GM12878 (cell line): ENCODE data around the gene CPLX1. TPM values are rescaled to one million over a fixed set of nuclear protein-coding genes. Genes with fewer than 3 reads are reported as not detected.
A peak's percentile ranks its signal among the peaks of the same experiment; 100 is the strongest.

Experiments
- ATAC-seq: fragments of 200-7000 bp; cut with Tn5 transposase; 3 replicates; pipeline ENCODE4 v1.9.1; 2020; ENCODE audit warnings: mild to moderate bottlenecking, moderate library complexity
- BruUV-seq: library from RNA; stranded (reverse); fragments of 400-500 nt; replicated peaks from 2 replicates; lab custom pipeline; 2021; lab: Mats Ljungman, UMichigan
- CTCF ChIA-PET: fragments of 300-600 bp; sonication (Branson Sonifier 250); formaldehyde crosslinking; extraction: SDS; loops from one replicate; lab custom pipeline; 2021; ENCODE audit warnings: inconsistent platforms; lab: Yijun Ruan, JAX
- POLR2A ChIA-PET: fragments of 350-600 bp; formaldehyde crosslinking; extraction: SDS; loops from one replicate; lab custom pipeline; 2021; ENCODE audit warnings: inconsistent platforms; lab: Charles Lee
- RAD21 ChIA-PET: fragments of 300-600 bp; sonication (Branson Sonifier 250); formaldehyde crosslinking; loops from one replicate; lab custom pipeline; 2023; ENCODE audit warnings: antibody characterized with exemption; ENCODE audit not compliant: unreplicated experiment; lab: Charles Lee
- SMC1A ChIA-PET: fragments of 300-600 bp; sonication (Branson Sonifier 250); formaldehyde crosslinking; loops from one replicate; lab custom pipeline; 2023; ENCODE audit not compliant: unreplicated experiment, uncharacterized antibody; lab: Charles Lee
- DNase-seq: peaks from one replicate; pipeline ENCODE4 v3.0.0-alpha.2; 2011; ENCODE audit warnings: low read depth, low spot score
- FAIRE-seq: peaks from 3 replicates; lab custom pipeline; 2011; peaks lifted over from hg19 to GRCh38; lab: Jason Lieb, UNC
- H2AFZ ChIP-seq: 2 replicates; pipeline ENCODE4 v1.6.0; 2011; ENCODE audit warnings: low read depth, low read length, control low read depth; ENCODE audit not compliant: control insufficient read depth
- H3K27ac ChIP-seq: 2 replicates; pipeline ENCODE4 v1.5.1; 2011; ENCODE audit warnings: control low read depth; ENCODE audit not compliant: control insufficient read depth, insufficient read depth
- H3K27me3 ChIP-seq, 2 experiments: replicated peaks in 1 of 2; 2 replicates each; pipeline versions ENCODE4 v1.6.0 to v1.6.1; 2011; ENCODE audit warnings: low read length in 1 of 2; ENCODE audit not compliant: control insufficient read depth in 2 of 2, insufficient read depth in 2 of 2
- H3K36me3 ChIP-seq, 2 experiments: 2 replicates each; pipeline ENCODE4 v1.5.1; 2011; ENCODE audit warnings: low read length in 1 of 2; ENCODE audit not compliant: control insufficient read depth in 2 of 2, insufficient read depth in 2 of 2
- H3K4me1 ChIP-seq: 2 replicates; pipeline ENCODE4 v1.6.1; 2011; ENCODE audit warnings: mild to moderate bottlenecking, low read length, moderate library complexity, mixed read lengths; ENCODE audit not compliant: control insufficient read depth, insufficient read depth
- H3K4me2 ChIP-seq: 2 replicates; pipeline ENCODE4 v1.6.0; 2011; ENCODE audit warnings: control low read depth; ENCODE audit not compliant: control insufficient read depth, insufficient read depth
- H3K4me3 ChIP-seq: fragments of 200-600 bp; sonication (generic); 2 replicates; pipeline ENCODE4 v1.5.1; 2016
- H3K79me2 ChIP-seq: 2 replicates; pipeline ENCODE4 v1.6.0; 2011; ENCODE audit warnings: low read length; ENCODE audit not compliant: control insufficient read depth, insufficient read depth
- H3K9ac ChIP-seq: 2 replicates; pipeline ENCODE4 v1.8.0; 2011; ENCODE audit warnings: low read length, control low read depth, mixed read lengths; ENCODE audit not compliant: control insufficient read depth, insufficient read depth
- H3K9me3 ChIP-seq: replicated peaks from 3 replicates; pipeline ENCODE4 v1.5.1; 2011; ENCODE audit warnings: mild to moderate bottlenecking, low read length; ENCODE audit not compliant: control insufficient read depth, insufficient read depth
- H4K20me1 ChIP-seq: 2 replicates; pipeline ENCODE4 v1.6.0; 2011; ENCODE audit not compliant: control insufficient read depth, insufficient read depth
- ASH2L ChIP-seq: fragments of 300-600, 200-600 bp; sonication (generic); IDR thresholded peaks from 2 replicates; pipeline ENCODE4 v1.6.1; 2017; ENCODE audit warnings: low read depth, mild to moderate bottlenecking, borderline replicate concordance
- CBX3 ChIP-seq: fragments of 200-600 bp; sonication (generic); IDR thresholded peaks from 2 replicates; pipeline ENCODE4 v1.6.1; 2016; ENCODE audit warnings: low read depth, borderline replicate concordance
- CREM ChIP-seq: IDR thresholded peaks from 2 replicates; pipeline ENCODE4 v1.6.1; 2014; ENCODE audit warnings: antibody characterized with exemption, low read depth
- E2F4 ChIP-seq: IDR thresholded peaks from 2 replicates; pipeline ENCODE4 v1.6.1; 2012; ENCODE audit warnings: low read depth, low read length, improper control_type of control experiment
- MTA2 ChIP-seq: fragments of 450-650 bp; IDR thresholded peaks from 2 replicates; pipeline ENCODE4 v1.6.1; 2016; ENCODE audit warnings: low read depth, mild to moderate bottlenecking, moderate library complexity
- NBN ChIP-seq: fragments of 450-650 bp; IDR thresholded peaks from 2 replicates; pipeline ENCODE4 v1.6.1; 2016
- NRF1 ChIP-seq: conservative IDR thresholded peaks from 2 replicates; pipeline ENCODE4 v1.6.1; 2011; ENCODE audit warnings: mild to moderate bottlenecking, low read depth, low read length, improper control_type of control experiment
- POLR2AphosphoS5 ChIP-seq: IDR thresholded peaks from 2 replicates; pipeline ENCODE4 v1.6.1; 2011; ENCODE audit warnings: mild to moderate bottlenecking, low read length, inconsistent platforms
- RCOR1 ChIP-seq: conservative IDR thresholded peaks from 2 replicates; pipeline ENCODE4 v1.6.1; 2012; ENCODE audit warnings: low read depth, low read length, improper control_type of control experiment
- REST ChIP-seq: IDR thresholded peaks from 2 replicates; pipeline ENCODE4 v1.6.1; 2012; ENCODE audit warnings: mild to moderate bottlenecking, low read depth, low read length
- RUNX3 ChIP-seq: IDR thresholded peaks from 2 replicates; pipeline ENCODE4 v1.6.1; 2012; ENCODE audit warnings: low read length, inconsistent platforms
- SRF ChIP-seq, 2 experiments: IDR thresholded peaks; 2 replicates each; pipeline ENCODE4 v1.6.1; 2011; ENCODE audit warnings: low read depth in 2 of 2, low read length in 2 of 2, mild to moderate bottlenecking in 1 of 2, moderate library complexity in 1 of 2
- STAT1 ChIP-seq: fragments of 450-650 bp; conservative IDR thresholded peaks from 2 replicates; pipeline ENCODE4 v1.6.1; 2014; ENCODE audit warnings: antibody characterized with exemption, mild to moderate bottlenecking
- TAF1 ChIP-seq: IDR thresholded peaks from 2 replicates; pipeline ENCODE4 v1.6.1; 2011; ENCODE audit warnings: mild to moderate bottlenecking, low read depth, low read length, borderline replicate concordance
- TCF12 ChIP-seq: IDR thresholded peaks from 2 replicates; pipeline ENCODE4 v1.6.1; 2011; ENCODE audit warnings: low read depth, mild to moderate bottlenecking, low read length
- WGBS: methylation state at CpG from one replicate; pipeline ENCODE4 v1.1.6; 2016; ENCODE audit warnings: low lambda C conversion rate; ENCODE audit not compliant: insufficient replicate concordance, insufficient coverage; ENCODE audit errors: missing lambda C conversion rate; 5-methylcytosine and 5-hydroxymethylcytosine counted together
- in situ Hi-C: fragments of 300-500 bp; cut with MboI; formaldehyde crosslinking; loops from 9 replicates; pipeline ENCODE4 v1.14.3; 2018; ENCODE audit warnings: mixed read lengths
- intact Hi-C: fragments of 100-400 bp; cut with micrococcal nuclease; formaldehyde crosslinking; loops from one replicate; pipeline ENCODE4 v1.14.2; 2022; ENCODE audit not compliant: unreplicated experiment
- polyA plus RNA-seq, 11 experiments: library from polyadenylated mRNA; depleted of rRNA in 4 of 11; unstranded in 6 of 11; stranded (reverse) in 5 of 11; fragments of >200 nt; fragmentation: Nextera tagmentation in 4 of 11; fragmentation: Illumina TruSeq in 1 of 11; extraction: Ambion mirVana in 4 of 11; extraction: Trizol in 1 of 11; gene quantifications; 1 replicate in 1 of 11; 2 replicates in 10 of 11; pipeline versions ENCODE4 v1.2.1 to v1.2.3, GENCODE V29; 2011 to 2016; ENCODE audit warnings: inconsistent platforms in 2 of 11, missing spikeins in 2 of 11, low read depth in 1 of 11
- total RNA-seq, 4 experiments: library from RNA; depleted of rRNA in 3 of 4; stranded (reverse); fragments of >200 nt in 3 of 4; fragmentation: Illumina TruSeq in 1 of 4; extraction: Trizol in 1 of 4; gene quantifications; 2 replicates each; pipeline versions ENCODE4 v1.2.1 to v1.2.3, GENCODE V29; 2013 to 2021
- TF ChIP-seq, protein P1 (sequence below): fragments of 450-650 bp; IDR thresholded peaks from 2 replicates; pipeline ENCODE4 v1.6.1; 2018; ENCODE audit warnings: borderline replicate concordance, mild to moderate bottlenecking; ENCODE audit not compliant: partially characterized antibody

Gene CPLX1
- total and polyA plus RNA-seq, 10 of the 15 experiments (the other 5 are each of a cell fraction or from before 2014, with no cell fraction given) = 0.04 to 1.2 (median 0.13) TPM; not detected in 5

- no peak for TF ChIP-seq RCOR1
- TF ChIP-seq TCF12 = no peak
- TF ChIP-seq ASH2L = no peak
- TF ChIP-seq NRF1 = no peak
- no peak for TF ChIP-seq CREM
- no peak for TF ChIP-seq RUNX3
- no peak for TF ChIP-seq STAT1
Observed at GRCh38 chr4:743463-744211, 82.3 kb downstream of the CPLX1 start (continued).

- SMC1A ChIA-PET = interaction anchor here (1.4 to 1.8 kb wide), 4 partner anchors 72 to 388 kb away, joined by 3 to 9 read pairs (median 3); partner anchors contain the start of gene IDUA
- DNase-seq (no peak), ATAC-seq (peak; percentile 99), FAIRE-seq (no peak)
- in situ Hi-C loops (no loop called here), intact Hi-C loops (loop anchor here (2.0 kb wide), 1 partner anchor 244 kb away; the partner anchor contains the start of gene IDUA)
- H3K4me1 ChIP-seq = no peaks in the 10 kb centered on the region
- H3K9ac ChIP-seq = no peak overlapping the region
- H3K79me2 ChIP-seq = no peaks in the 10 kb centered on the region
- CTCF ChIA-PET = interaction anchor here (0.7 to 4.0 kb wide), 16 partner anchors 10 to 612 kb away, joined by 3 to 46 read pairs (median 3); partner anchors contain the start of genes ATP5ME and IDUA
- no peak overlapping the region for H2AFZ ChIP-seq
- H4K20me1 ChIP-seq = no peaks in the 10 kb centered on the region
- 57% methylated on average over 24 of the region's 26 CpGs for WGBS
- RAD21 ChIA-PET = interaction anchor here (0.6 to 2.6 kb wide), 7 partner anchors 39 to 525 kb away, joined by 3 to 28 read pairs (median 4); partner anchors contain the start of gene IDUA
- H3K36me3 ChIP-seq = no peaks in the 10 kb centered on the region; a peak in 2 of 4 replicates
- BruUV-seq = no TSS peak
- no peak overlapping the region for H3K4me3 ChIP-seq
- POLR2A ChIA-PET = no interaction called here
- H3K27me3 ChIP-seq = no peaks in the 10 kb centered on the region
- H3K4me2 ChIP-seq = no peak overlapping the region
- no peak overlapping the region for H3K27ac ChIP-seq
- no peaks in the 10 kb centered on the region for H3K9me3 ChIP-seq
- TF ChIP-seq TAF1 (no peak), MTA2 (no peak), E2F4 (no peak), POLR2AphosphoS5 (no peak), REST (no peak), CBX3 (no peak), NBN (no peak), SRF (IDR thresholded peaks at IDR 0.05; ENCODE audit: low read depth in 2 of 2, low read length in 2 of 2) (no peak)
- TF ChIP-seq, protein P1, sequence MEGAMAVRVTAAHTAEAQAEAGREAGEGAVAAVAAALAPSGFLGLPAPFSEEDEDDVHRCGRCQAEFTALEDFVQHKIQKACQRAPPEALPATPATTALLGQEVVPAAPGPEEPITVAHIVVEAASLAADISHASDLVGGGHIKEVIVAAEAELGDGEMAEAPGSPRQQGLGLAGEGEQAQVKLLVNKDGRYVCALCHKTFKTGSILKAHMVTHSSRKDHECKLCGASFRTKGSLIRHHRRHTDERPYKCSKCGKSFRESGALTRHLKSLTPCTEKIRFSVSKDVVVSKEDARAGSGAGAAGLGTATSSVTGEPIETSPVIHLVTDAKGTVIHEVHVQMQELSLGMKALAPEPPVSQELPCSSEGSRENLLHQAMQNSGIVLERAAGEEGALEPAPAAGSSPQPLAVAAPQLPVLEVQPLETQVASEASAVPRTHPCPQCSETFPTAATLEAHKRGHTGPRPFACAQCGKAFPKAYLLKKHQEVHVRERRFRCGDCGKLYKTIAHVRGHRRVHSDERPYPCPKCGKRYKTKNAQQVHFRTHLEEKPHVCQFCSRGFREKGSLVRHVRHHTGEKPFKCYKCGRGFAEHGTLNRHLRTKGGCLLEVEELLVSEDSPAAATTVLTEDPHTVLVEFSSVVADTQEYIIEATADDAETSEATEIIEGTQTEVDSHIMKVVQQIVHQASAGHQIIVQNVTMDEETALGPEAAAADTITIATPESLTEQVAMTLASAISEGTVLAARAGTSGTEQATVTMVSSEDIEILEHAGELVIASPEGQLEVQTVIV = no peak
Observed at GRCh38 chr4:742742-743311, 83.1 kb downstream of the CPLX1 start.
